Liver (tissue), 9 donors: ENCODE results near the gene LY6G6F. TPM values are rescaled to one million over a fixed set of nuclear protein-coding genes. Genes with fewer than 3 reads are reported as not detected.

ENCODE experiments used
- DNase-seq: peaks from one replicate; pipeline ENCODE4 v3.0.0-alpha.2; 2017; ENCODE audit warnings: low spot score
- H3K27ac ChIP-seq, 2 donors: one replicate each; pipeline ENCODE4 v1.7.0; 2013; ENCODE audit warnings: inconsistent platforms in 2 of 2, low read length in 2 of 2, control low read depth in 1 of 2, low read depth in 1 of 2, mild to moderate bottlenecking in 1 of 2
- H3K27me3 ChIP-seq, 4 donors: one replicate each; pipeline versions ENCODE4 v1.6.1 to v1.7.0; 2013; ENCODE audit warnings: low read length in 3 of 4, inconsistent platforms in 1 of 4, mild to moderate bottlenecking in 1 of 4, moderate library complexity in 1 of 4; ENCODE audit not compliant: control insufficient read depth in 4 of 4, insufficient read depth in 4 of 4
- H3K36me3 ChIP-seq, 4 donors: one replicate each; pipeline versions ENCODE4 v1.6.1 to v1.7.0; 2013; ENCODE audit warnings: low read length in 3 of 4, mild to moderate bottlenecking in 3 of 4, low read depth in 1 of 4, moderate library complexity in 1 of 4; ENCODE audit not compliant: control insufficient read depth in 4 of 4, insufficient read depth in 3 of 4
- H3K4me1 ChIP-seq, 4 donors: one replicate each; pipeline versions ENCODE4 v1.6.1 to v1.7.0; 2013; ENCODE audit warnings: low read length in 3 of 4, mild to moderate bottlenecking in 3 of 4, moderate library complexity in 1 of 4; ENCODE audit not compliant: control insufficient read depth in 4 of 4, insufficient read depth in 4 of 4
- H3K4me3 ChIP-seq, 3 donors: one replicate each; pipeline versions ENCODE4 v1.6.1 to v1.7.0; 2013; ENCODE audit warnings: low read length in 3 of 3, control low read depth in 1 of 3, low read depth in 1 of 3, mild to moderate bottlenecking in 1 of 3
- H3K9ac ChIP-seq, 2 donors: one replicate each; pipeline ENCODE4 v1.7.0; 2013; ENCODE audit warnings: low read length in 2 of 2, mild to moderate bottlenecking in 2 of 2, moderate library complexity in 2 of 2, control low read depth in 1 of 2, low read depth in 1 of 2
- H3K9me3 ChIP-seq, 4 donors: one replicate each; pipeline versions ENCODE4 v1.6.1 to v1.7.0; 2013; ENCODE audit warnings: low read length in 3 of 4; ENCODE audit not compliant: control insufficient read depth in 4 of 4
- ATF3 ChIP-seq: IDR thresholded peaks from 2 replicates; pipeline ENCODE4 v1.6.1; 2016; ENCODE audit warnings: antibody characterized with exemption
- CTCF ChIP-seq: fragments of 150-350 bp; IDR thresholded peaks from 2 replicates; pipeline ENCODE4 v1.5.1; 2017; ENCODE audit warnings: improper control_type of control experiment, low read depth, low read length; ENCODE audit not compliant: missing input control
- EGR1 ChIP-seq, 2 donors: IDR thresholded peaks; 2 replicates each; pipeline ENCODE4 v1.6.1; 2016 to 2018; ENCODE audit warnings: antibody characterized with exemption in 2 of 2, low read depth in 2 of 2
- FOXA1 ChIP-seq: IDR thresholded peaks from 2 replicates; pipeline ENCODE4 v1.6.1; 2016; ENCODE audit warnings: antibody characterized with exemption
- FOXA2 ChIP-seq: IDR thresholded peaks from 2 replicates; pipeline ENCODE4 v1.6.1; 2016; ENCODE audit warnings: antibody characterized with exemption
- GABPA ChIP-seq, 2 donors: IDR thresholded peaks in 1 of 2; conservative IDR thresholded peaks in 1 of 2; 2 replicates each; pipeline ENCODE4 v1.6.1; 2016; ENCODE audit warnings: antibody characterized with exemption in 2 of 2, mild to moderate bottlenecking in 1 of 2, moderate library complexity in 1 of 2
- HNF4A ChIP-seq, 2 donors: conservative IDR thresholded peaks; 2 replicates each; pipeline ENCODE4 v1.6.1; 2016; ENCODE audit warnings: antibody characterized with exemption in 2 of 2, mild to moderate bottlenecking in 2 of 2
- HNF4G ChIP-seq: IDR thresholded peaks from 2 replicates; pipeline ENCODE4 v1.6.1; 2016; ENCODE audit warnings: antibody characterized with exemption
- JUND ChIP-seq, 2 donors: IDR thresholded peaks; 2 replicates each; pipeline ENCODE4 v1.6.1; 2016; ENCODE audit warnings: antibody characterized with exemption in 2 of 2
- MAX ChIP-seq: IDR thresholded peaks from 2 replicates; pipeline ENCODE4 v1.6.1; 2016; ENCODE audit warnings: antibody characterized with exemption
- NR2F2 ChIP-seq: IDR thresholded peaks from 2 replicates; pipeline ENCODE4 v1.6.1; 2016; ENCODE audit warnings: antibody characterized with exemption
- RAD21 ChIP-seq, 2 donors: IDR thresholded peaks; 2 replicates each; pipeline ENCODE4 v1.6.1; 2016; ENCODE audit warnings: antibody characterized with exemption in 2 of 2, mild to moderate bottlenecking in 2 of 2
- REST ChIP-seq: IDR thresholded peaks from 2 replicates; pipeline ENCODE4 v1.6.1; 2016; ENCODE audit warnings: antibody characterized with exemption, mild to moderate bottlenecking
- RXRA ChIP-seq, 2 donors: IDR thresholded peaks; 2 replicates each; pipeline ENCODE4 v1.6.1; 2017 to 2018; ENCODE audit warnings: antibody characterized with exemption in 2 of 2, mild to moderate bottlenecking in 1 of 2
- SP1 ChIP-seq: IDR thresholded peaks from 2 replicates; pipeline ENCODE4 v1.6.1; 2018; ENCODE audit warnings: antibody characterized with exemption, mild to moderate bottlenecking
- TAF1 ChIP-seq: conservative IDR thresholded peaks from 2 replicates; pipeline ENCODE4 v1.6.1; 2016; ENCODE audit warnings: antibody characterized with exemption, mild to moderate bottlenecking
- YY1 ChIP-seq: IDR thresholded peaks from 2 replicates; pipeline ENCODE4 v1.6.1; 2016; ENCODE audit warnings: antibody characterized with exemption, mild to moderate bottlenecking
- ZBTB33 ChIP-seq: IDR thresholded peaks from 2 replicates; pipeline ENCODE4 v1.6.1; 2016; ENCODE audit warnings: antibody characterized with exemption
- WGBS: extraction: QIAGEN DNeasy Blood & Tissue Kit; methylation state at CpG from one replicate; pipeline ENCODE4 v1.1.7; 2013; 5-methylcytosine and 5-hydroxymethylcytosine counted together
- polyA plus RNA-seq, 2 donors: library from polyadenylated mRNA; stranded (reverse) in 1 of 2; unstranded in 1 of 2; fragments of 200-250 nt in 1 of 2; fragments of >200 nt in 1 of 2; fragmentation: Nextera tagmentation in 1 of 2; extraction: Ambion mirVana in 1 of 2; gene quantifications; one replicate each; pipeline versions ENCODE4 v1.2.1 to v1.2.3, GENCODE V29; 2013 to 2015
- total RNA-seq, 2 donors: library from RNA; depleted of rRNA; stranded (reverse); fragments of >200 nt; gene quantifications; one replicate each; pipeline ENCODE4 v1.2.3, GENCODE V29; 2014
- donor health status: healthy.
- donor health status: healthy.
- donor health status: healthy.
- donor health status: healthy.
- donor health status: healthy.

The LY6G6F gene
- total and polyA plus RNA-seq, 4 donors: 0.08 to 3.2 TPM; not detected in 2

GRCh38 chr6:31663961-31664789 lies 42.5 kb upstream of the LY6G6F start:
- H3K36me3 ChIP-seq: peaks cover 2 to 23% (median 20%) of the 10 kb centered on the region in 4 donors
- no peak for TF ChIP-seq REST
- peak in 1 of 2 donors; percentile 11 for TF ChIP-seq RXRA (IDR thresholded peaks at IDR 0.05)
- TF ChIP-seq HNF4G: no peak
- no peak for TF ChIP-seq SP1
- no peak for TF ChIP-seq YY1
- peak; percentile 35 to 52 for TF ChIP-seq HNF4A (conservative IDR thresholded peaks at IDR 0.05)
- no peak for TF ChIP-seq TAF1
- TF ChIP-seq JUND (IDR thresholded peaks at IDR 0.05): peak; percentile 53 to 63
- no peak for TF ChIP-seq ATF3
- no peak for TF ChIP-seq FOXA2
- peak; percentile 37 for TF ChIP-seq NR2F2
- TF ChIP-seq CTCF: no peak
- TF ChIP-seq EGR1 (IDR thresholded peaks at IDR 0.05; ENCODE audit: low read depth in 2 of 2): no peak
- H3K9ac ChIP-seq: peak overlapping the region; percentile 71 to 94
- 26% methylated on average over 17 of the region's 17 CpGs for WGBS
- H3K27ac ChIP-seq: peak overlapping the region; percentile 94 to 96
- no peaks in the 10 kb centered on the region for H3K27me3 ChIP-seq
- H3K9me3 ChIP-seq: no peaks in the 10 kb centered on the region
- H3K4me3 ChIP-seq: peak overlapping the region; percentile 86 to 87 (median 87)
- DNase-seq: peak; percentile 48
- peaks cover 12 to 57% (median 43%) of the 10 kb centered on the region in 4 donors for H3K4me1 ChIP-seq

- Histone ChIP-seq H3K36me3 (peaks cover 8 to 29% (median 28%) of the 10 kb centered on the region in 4 donors), H3K9ac (peak within 1 kb of the TSS; percentile 71 to 94), H3K9me3 (no peaks in the 10 kb centered on the region), H3K27me3 (no peaks in the 10 kb centered on the region), H3K27ac (peak within 1 kb of the TSS; percentile 94 to 96), H3K4me3 (peak within 1 kb of the TSS; percentile 86 to 87 (median 87)), H3K4me1 (peaks cover 6 to 49% (median 36%) of the 10 kb centered on the region in 4 donors)
- DNase-seq: peak; percentile 80
- peak; percentile 99 for TF ChIP-seq YY1
- peak in 1 of 2 donors; percentile 38 for TF ChIP-seq JUND (IDR thresholded peaks at IDR 0.05)
- TF ChIP-seq ZBTB33: peak; percentile 73
- peak; percentile 21 to 71 for TF ChIP-seq GABPA (IDR thresholded peaks at IDR 0.05 in 1 of 2, conservative IDR thresholded peaks at IDR 0.05 in 1 of 2)
- no peak for TF ChIP-seq HNF4A (conservative IDR thresholded peaks at IDR 0.05)
- TF ChIP-seq NR2F2: no peak
- TF ChIP-seq FOXA1: no peak
- peak in 1 of 2 donors; percentile 26 for TF ChIP-seq RAD21 (IDR thresholded peaks at IDR 0.05)
- peak; percentile 68 for TF ChIP-seq REST
- peak; percentile 30 for TF ChIP-seq SP1
- peak; percentile 95 for TF ChIP-seq MAX
- TF ChIP-seq RXRA (IDR thresholded peaks at IDR 0.05): no peak
- TF ChIP-seq TAF1: peak; percentile 94
- WGBS: under 1% methylated on average over 39 of the region's 39 CpGs
Observed at GRCh38 chr6:31664790-31665500, 41.7 kb upstream of the LY6G6F start, which contains the start of gene GPANK1. Gene GPANK1, minus strand, starts transcription at chr6:31664997. Its CDS starts 519 bp downstream, at chr6:31664478.
